Stimulated activated CD4-positive, alpha-beta T cell treated with anti-CD3 and anti-CD28 coated beads, Interleukin-1b, Interleukin-23, amount 100 ng/mL, for 1 hour (primary cell): Measurements from ENCODE around the gene AVPR1B.
"Not testable (repeated sequence)": the region's sequence is repeated elsewhere in the genome, so short reads cannot be mapped to it uniquely, and the experiment has no call there.

Experiments used
- DNase-seq, 2 donors: peaks; one replicate each; pipeline ENCODE4 v3.0.0-alpha.2; 2020; ENCODE audit warnings: low read depth in 2 of 2

AVPR1B gene

DNA sequence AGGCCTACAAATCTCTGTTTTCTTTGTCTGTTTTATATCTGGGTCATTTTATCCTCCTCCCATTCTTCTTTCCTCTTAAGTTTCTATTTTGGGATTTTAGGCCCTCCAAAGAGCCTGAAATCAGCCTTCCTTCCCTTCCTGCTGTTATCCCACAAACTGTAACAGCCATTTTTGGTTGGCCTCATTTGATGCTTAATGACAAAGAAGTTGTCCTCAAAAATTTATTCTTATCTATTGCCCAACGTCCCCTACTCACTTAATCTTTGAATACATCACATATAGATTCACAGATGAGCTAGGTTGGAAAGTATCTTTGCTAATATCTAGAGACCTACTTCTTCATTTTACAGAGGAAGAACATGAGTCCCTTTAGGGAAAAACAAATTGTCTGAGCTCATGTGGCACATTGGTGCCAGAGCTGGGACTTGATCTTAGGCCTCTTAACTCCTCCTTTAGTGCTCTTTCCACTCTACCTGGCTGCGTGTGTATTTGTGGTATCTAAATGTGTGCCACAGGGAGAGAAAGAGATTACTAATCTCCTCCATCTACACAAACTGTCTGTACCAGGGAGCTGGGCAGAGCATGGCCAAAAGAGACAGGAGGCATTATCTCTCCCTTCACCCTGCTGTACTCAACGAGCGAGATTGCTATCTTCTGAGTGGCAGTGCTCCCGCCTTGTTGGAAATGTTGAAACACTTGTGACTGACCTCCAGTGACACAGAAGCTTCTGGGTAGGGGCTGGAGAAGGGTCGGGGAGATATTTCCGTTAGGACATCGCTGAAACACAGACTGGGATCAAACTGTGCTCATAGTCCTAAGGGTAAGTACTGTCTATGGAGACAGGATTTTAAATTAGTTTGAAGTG lies 34.1 kb downstream of the AVPR1B start:
- no peak for DNase-seq

- DNase-seq: no peak
Measured at GRCh38 chr1:206081856-206082255, 35.3 kb downstream of the AVPR1B start.

GRCh38 chr1:206080026-206080820 lies 37.0 kb downstream of the AVPR1B start:
- no peak for DNase-seq

- no peak for DNase-seq
Measured at GRCh38 chr1:206079135-206079534, 38.1 kb downstream of the AVPR1B start.

GRCh38 chr1:206075786-206076755 lies 41.1 kb downstream of the AVPR1B start:
- no peak for DNase-seq

DNA sequence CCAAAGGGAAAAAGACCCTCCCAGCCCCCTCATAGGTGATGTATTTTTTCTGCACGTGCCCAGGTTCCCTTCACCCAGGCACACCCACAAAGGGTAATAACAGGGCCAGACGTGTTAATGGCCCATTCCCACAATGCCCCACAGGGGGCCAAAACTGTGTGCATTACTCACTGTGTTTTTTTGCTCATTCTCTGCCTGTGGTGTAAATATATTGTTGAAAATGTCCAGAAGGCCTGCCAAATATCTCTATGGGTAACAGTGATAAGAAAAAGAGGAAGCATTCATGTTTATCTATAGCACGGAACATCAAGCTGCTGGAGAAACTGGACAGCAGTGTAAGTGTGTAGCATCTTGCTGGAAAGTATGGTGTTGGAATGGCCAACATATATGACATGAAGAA lies 42.3 kb downstream of the AVPR1B start:
- no peak for DNase-seq

DNA sequence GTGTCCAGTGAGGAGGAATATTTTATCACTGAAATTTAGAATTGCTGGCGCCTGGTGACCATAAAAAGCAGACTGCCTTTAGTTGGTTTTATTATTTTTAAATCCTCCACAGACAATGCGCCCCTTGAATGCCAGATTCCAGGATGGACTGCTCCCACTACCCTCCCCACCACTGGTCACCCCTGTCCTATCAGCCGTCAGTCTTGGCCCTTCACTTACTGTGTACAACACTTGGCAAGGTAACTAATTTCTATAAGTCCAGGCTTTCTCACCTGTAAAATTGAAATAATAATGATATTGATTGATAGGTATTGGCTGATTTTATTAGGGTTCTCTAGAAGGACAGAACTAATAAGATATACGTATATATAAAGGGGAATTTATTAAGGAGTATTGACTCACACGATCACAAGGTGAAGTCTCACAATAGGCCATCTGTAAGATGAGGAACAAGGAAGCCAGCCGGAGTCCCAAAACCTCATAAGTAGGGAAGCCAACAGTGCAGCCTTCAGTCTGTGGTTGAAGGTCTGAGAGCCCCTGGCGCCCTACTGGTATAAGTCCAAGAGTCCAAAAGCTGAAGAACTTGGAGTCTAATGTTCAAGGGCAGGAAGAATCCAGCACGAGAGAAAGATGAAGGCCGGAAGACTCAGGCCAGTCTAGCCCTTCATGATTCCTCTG lies 46.4 kb downstream of the AVPR1B start:
- no peak for DNase-seq

- DNase-seq: no peak
Measured at GRCh38 chr1:206068314-206068713, 48.9 kb downstream of the AVPR1B start.

GRCh38 chr1:206067486-206068227 lies 49.5 kb downstream of the AVPR1B start:
- DNase-seq: no peak

GRCh38 chr1:206066479-206067171 lies 50.6 kb downstream of the AVPR1B start:
- DNase-seq: no peak

DNA sequence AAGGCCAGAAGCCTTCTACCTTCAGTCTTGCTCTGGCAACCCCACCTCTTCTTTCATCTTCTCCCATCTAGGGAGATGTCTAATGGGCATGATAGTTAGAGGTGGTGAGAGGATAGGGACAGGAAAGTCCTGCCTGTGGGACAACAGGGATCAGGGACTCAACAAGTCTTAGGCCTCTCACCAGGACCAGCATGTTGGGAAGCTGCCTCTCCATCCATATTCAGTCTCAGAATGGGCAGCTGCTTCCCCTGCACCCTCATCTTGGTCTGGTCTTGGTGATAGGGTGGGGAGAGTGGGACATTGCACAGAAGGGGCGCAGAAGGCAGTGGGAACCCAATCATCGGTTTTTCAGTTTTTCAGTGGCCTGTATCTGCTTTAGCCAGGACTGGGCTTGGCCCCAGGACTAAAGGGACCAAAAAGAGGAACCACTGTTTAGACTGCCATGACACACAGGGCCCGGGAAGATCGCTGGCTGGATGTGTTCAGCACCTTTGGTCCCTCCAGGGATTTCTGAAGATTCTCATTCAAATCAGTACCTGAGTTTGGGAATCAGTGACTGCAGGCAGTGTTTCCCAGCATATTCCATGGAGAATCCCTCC lies 51.5 kb downstream of the AVPR1B start:
- no peak for DNase-seq

DNA sequence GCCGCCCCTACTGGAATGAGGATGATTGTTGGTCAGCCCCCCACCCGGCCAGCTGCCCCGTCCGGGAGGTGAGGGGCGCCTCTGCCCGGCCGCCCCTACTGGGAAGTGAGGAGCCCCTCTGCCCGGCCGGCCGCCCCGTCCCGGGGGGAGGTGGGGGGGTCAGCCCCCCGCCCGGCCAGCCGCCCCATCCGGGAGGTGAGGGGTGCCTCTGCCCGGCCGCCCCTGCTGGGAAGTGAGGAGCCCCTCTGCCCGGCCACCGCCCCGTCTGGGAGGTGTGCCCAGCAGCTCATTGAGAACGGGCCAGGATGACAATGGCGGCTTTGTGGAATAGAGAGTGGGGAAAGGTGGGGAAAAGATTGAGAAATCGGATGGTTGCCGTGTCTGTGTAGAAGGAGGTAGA lies 52.7 kb downstream of the AVPR1B start:
- DNase-seq: not testable (repeated sequence)

DNA sequence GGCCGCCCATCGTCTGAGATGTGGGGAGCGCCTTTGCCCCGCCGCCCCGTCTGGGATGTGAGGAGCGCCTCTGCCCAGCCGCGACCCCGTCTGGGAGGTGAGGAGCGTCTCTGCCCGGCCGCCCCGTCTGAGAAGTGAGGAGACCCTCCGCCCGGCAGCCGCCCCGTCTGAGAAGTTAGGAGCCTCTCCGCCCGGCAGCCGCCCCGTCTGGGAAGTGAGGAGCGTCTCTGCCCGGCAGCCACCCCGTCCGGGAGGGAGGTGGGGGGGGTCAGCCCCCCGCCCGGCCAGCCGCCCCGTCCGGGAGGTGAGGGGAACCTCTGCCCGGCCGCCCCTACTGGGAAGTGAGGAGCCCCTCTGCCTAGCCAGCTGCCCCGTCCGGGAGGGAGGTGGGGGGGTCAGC lies 53.2 kb downstream of the AVPR1B start:
- DNase-seq: not testable (repeated sequence)

DNA sequence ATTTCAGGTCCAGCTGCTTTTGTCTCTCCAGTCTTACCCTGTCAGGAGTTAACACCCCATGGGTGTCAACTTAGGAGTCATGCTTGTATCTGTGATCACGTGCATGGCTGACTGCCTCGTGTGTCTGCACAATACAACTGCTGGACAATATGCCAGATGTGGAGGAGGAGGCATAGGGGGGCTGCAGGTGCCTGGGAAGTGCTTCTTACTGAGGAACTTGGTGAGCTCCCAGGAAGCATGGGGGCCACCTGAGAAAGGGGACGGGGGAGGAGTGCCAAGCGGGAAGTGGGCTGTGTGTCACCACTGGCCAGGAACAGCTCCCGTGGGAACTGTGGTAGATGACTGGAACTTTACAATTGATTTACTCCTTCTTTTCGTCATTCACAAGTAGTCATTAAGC lies 54.7 kb downstream of the AVPR1B start:
- DNase-seq: no peak

DNA sequence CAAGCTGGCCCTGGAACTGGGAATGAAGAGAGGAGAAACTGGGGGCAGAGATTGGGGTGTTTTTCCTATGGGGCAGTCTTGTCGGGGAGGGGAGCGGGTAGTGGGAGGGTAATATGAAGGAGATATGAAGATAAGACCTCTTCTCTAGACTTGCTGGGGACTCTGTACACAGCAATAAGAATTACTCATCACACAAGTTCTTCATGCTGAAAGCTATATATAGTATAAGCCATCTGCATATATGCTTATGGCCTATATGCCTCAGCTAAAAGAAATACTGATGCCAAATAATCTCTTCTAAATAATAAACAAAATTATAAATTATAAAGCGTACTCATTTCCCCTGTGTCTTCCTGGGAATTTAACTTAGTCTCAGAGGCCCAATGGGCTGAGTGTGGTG lies 56.3 kb downstream of the AVPR1B start:
- DNase-seq: no peak
